Measurements from ENCODE around the gene CLEC18A.
"Not testable (repeated sequence)": the region's sequence is repeated elsewhere in the genome, so short reads cannot be mapped to it uniquely, and the experiment has no call there.

The CLEC18A gene

DNA sequence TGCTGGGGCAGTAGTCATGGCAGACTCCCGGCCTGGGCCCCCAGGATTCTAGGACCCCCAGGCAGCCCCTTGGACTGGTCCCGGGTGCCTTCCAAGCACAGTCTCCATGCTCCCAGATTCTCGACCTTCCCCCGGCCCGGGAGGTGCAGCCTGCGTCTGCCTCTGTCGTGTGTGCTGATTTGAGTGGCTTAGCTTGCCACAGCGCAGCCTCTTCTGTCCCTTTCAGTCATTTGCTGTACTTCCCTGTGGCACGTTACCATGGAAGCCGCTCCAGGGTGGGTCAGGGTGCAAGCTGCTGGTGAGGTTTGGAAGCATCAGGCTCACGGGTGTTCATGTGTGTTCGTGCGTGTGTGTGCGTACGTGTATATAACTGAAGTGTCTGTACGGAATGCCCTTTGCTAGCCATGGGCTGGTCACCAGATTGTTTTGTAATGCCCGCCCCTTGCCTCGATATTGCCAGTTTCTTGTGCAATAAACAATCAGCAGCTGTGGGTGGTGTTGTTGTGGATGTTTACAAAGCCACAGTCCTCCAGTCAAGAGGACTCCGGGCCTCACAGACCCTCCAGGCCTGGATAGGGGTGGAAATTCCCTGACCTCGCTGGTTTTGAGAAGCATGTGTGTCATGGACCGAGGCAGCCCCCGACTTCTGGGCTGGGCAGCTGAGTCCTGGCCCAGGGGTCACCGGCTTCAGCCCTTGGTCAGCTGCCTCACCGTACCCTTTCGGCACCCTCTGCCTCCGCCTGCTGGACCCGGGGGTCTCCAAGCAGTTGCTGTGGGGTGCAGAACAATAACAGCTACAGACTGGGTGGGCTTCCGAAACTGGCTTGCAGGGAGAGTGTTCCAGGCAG is 9.7 kb upstream of the CLEC18A start:
- no peak for DNase-seq (ENCODE audit: low read depth, low spot score)
- TF ChIP-seq, protein P1, sequence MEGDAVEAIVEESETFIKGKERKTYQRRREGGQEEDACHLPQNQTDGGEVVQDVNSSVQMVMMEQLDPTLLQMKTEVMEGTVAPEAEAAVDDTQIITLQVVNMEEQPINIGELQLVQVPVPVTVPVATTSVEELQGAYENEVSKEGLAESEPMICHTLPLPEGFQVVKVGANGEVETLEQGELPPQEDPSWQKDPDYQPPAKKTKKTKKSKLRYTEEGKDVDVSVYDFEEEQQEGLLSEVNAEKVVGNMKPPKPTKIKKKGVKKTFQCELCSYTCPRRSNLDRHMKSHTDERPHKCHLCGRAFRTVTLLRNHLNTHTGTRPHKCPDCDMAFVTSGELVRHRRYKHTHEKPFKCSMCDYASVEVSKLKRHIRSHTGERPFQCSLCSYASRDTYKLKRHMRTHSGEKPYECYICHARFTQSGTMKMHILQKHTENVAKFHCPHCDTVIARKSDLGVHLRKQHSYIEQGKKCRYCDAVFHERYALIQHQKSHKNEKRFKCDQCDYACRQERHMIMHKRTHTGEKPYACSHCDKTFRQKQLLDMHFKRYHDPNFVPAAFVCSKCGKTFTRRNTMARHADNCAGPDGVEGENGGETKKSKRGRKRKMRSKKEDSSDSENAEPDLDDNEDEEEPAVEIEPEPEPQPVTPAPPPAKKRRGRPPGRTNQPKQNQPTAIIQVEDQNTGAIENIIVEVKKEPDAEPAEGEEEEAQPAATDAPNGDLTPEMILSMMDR (IDR thresholded peaks at IDR 0.05; ENCODE audit: insufficient read depth, low read length, missing control alignments): no peak
- CTCF ChIA-PET: interaction anchor here (1.0 to 23.1 kb wide), 3 partner anchors 13 to 179 kb away, joined by 3 to 598 read pairs (median 72); partner anchors contain the start of gene WWP2
- POLR2A ChIA-PET: no interaction called here
- H3K4me3 ChIP-seq (ENCODE audit: low read depth, low read length): no peak overlapping the region

DNA sequence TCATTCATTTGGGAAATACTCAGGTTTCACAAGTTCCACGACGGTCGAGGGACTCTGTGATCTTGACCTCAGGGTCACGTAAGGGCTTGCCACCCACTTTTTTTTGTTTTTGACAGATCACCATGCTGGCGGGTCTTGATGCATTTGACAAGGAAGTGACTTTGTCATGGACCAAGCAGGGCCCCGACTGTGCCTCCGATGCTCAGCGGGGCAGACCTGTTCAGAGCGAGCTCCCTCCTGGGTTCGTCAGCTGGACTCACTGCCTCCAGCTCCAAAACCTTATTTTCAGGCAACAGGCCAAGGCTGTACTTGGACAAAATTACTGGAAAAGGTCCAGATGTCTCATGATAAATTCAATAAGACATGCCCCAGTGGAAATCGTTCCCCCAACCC is 9.0 kb upstream of the CLEC18A start:
- ChIA-PET CTCF (interaction anchor here (1.0 to 23.1 kb wide), 3 partner anchors 14 to 179 kb away, joined by 3 to 598 read pairs (median 72); partner anchors contain the start of gene WWP2), POLR2A (no interaction called here)
- TF ChIP-seq, protein P1 (IDR thresholded peaks at IDR 0.05; ENCODE audit: insufficient read depth, low read length, missing control alignments): no peak
- DNase-seq (ENCODE audit: low read depth, low spot score): no peak
- H3K4me3 ChIP-seq (ENCODE audit: low read depth, low read length): no peak overlapping the region

DNA sequence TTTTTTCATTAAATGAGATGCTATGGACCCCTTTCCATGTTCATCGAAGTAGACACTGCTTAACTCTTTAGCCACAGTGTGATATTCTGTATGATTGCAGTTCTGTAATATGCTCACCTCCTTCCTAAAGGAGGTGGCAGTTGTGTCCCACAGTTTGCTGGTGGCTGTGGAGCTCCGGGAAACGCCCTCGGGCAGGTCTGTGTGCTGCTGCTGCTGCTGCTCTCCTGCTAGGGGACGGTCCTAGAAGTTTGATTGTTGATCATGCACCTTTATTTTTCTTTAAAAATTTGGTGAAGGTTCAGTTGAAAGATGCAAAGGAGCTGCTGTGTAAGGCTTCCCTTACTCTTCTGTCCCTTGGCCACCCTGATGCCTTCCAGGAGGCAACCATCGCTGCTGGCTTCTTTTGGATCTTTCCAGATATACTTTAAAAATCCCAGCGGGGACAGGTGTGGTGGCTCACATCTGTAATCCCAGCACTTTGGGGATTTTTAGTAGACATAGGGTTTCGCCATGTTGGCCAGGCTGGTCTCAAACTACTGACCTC is 8.4 kb upstream of the CLEC18A start:
- DNase-seq (ENCODE audit: low read depth, low spot score): no peak
- CTCF ChIA-PET: interaction anchor here (0.7 to 23.1 kb wide), 3 partner anchors 15 to 146 kb away, joined by 3 to 598 read pairs (median 72); no protein-coding TSS in a partner anchor
- POLR2A ChIA-PET: no interaction called here
- H3K4me3 ChIP-seq (ENCODE audit: low read depth, low read length): no peak overlapping the region
- TF ChIP-seq, protein P1 (IDR thresholded peaks at IDR 0.05; ENCODE audit: insufficient read depth, low read length, missing control alignments): no peak

DNA sequence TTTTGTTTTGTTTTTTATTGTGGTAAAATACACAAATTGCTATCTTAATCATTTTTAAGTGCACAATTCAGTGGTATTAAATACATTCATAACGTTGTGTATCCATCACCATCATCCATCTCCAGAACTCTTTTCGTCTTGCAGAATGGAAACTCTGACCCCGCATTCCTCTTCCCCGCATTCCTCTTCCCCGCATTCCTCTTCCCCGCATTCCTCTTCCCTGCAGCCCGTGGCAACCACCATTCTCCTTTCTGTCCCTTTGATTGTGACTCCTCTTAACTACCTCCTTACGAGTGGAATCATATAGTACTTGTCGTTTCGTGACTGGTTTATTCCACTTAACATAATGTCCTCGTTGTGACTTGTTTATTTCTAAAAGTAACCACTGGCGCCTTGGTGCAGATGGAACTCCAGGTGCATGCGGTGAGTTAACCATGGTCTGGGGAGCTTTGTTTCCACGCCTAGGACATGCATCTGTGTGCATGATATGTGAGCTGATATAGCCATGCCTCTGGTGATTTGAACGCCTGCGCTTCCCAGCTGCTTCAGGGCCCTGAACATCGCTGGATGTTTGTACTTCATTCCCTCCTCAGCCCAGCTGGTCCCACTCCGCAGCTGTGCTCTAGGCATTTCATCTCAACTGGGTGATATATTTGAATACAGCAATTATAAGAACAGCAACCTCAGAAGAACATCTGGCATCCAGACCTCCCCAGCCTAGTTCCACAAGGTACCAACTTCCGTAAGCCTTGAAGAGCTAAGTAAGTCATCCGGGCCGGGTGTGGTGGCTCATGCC is 7.7 kb upstream of the CLEC18A start:
- DNase-seq (ENCODE audit: low read depth, low spot score); H3K4me3 ChIP-seq (ENCODE audit: low read depth, low read length); POLR2A ChIA-PET: not testable (repeated sequence)
- CTCF ChIA-PET: interaction anchor here (0.6 to 23.1 kb wide), 4 partner anchors 15 to 147 kb away, joined by 3 to 598 read pairs (median 38); no protein-coding TSS in a partner anchor

DNA sequence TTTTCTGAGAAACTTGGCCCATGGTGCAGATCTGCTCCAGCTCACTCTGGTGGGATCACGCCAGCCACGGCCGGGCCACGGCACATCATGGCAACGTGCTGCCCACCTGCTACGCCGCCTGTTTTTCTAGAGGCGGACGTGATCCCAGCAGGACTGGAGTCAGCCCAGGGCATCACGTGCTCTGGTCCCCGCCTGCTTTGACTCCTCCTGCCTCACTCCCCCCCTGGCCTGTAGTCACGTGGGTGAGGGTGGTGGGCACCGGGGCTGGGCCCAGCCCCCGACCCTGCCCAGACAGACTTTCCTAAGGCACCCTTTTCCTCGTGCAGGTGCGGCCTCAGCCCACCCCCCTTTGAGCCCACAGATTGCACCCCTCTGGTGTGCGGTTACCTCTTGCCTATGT is 723 bp upstream of the CLEC18A start:
- DNase-seq (ENCODE audit: low read depth, low spot score); CTCF ChIA-PET; POLR2A ChIA-PET; H3K4me3 ChIP-seq (ENCODE audit: low read depth, low read length): not testable (repeated sequence)

DNA sequence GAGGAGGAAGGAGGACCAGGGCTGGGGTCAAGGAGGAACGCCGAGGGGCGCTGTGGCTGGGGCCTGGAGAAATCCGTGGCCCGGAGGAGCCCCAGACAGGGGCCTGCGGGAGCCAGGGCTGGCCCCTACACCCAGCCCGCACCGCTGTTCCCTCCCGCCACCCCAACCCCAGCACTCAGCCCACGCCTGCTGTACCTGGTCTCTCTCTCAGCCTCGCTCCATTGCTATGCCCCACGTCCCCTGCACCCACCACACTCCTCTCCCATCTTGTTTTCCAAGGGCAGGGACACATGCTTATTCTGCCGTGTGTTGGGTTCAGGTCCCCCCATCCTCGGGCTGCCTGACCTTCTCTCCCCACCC is 518 bp downstream of the CLEC18A start:
- CTCF ChIA-PET: not testable (repeated sequence)

DNA sequence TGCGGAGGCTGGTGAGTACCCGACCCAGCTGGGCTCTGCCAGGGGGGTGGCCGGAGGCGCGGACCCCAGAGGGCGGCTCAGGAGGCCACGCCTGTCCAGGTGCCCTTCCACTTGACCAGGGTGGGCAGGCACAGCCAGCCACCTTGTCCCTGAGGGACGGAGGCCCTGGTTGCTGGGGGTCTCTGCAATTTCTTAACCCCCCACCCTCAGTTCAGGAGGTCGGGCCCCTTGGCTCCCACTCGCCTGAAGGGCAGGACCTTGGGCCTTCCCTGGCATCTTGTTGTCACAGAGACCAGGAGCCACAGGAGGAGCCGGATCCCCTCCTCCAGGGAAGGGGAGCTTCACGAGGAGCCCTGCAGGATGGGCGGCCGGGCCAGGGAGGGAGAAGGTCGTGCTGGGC is 982 bp downstream of the CLEC18A start:
- DNase-seq (ENCODE audit: low read depth, low spot score); CTCF ChIA-PET; POLR2A ChIA-PET; H3K4me3 ChIP-seq (ENCODE audit: low read depth, low read length): not testable (repeated sequence)

More for the DNA sequence above, 518 bp downstream of the CLEC18A start:
- H3K4me3 ChIP-seq (ENCODE audit: low read depth, low read length); POLR2A ChIA-PET; DNase-seq (ENCODE audit: low read depth, low spot score): not testable (repeated sequence)

DNA sequence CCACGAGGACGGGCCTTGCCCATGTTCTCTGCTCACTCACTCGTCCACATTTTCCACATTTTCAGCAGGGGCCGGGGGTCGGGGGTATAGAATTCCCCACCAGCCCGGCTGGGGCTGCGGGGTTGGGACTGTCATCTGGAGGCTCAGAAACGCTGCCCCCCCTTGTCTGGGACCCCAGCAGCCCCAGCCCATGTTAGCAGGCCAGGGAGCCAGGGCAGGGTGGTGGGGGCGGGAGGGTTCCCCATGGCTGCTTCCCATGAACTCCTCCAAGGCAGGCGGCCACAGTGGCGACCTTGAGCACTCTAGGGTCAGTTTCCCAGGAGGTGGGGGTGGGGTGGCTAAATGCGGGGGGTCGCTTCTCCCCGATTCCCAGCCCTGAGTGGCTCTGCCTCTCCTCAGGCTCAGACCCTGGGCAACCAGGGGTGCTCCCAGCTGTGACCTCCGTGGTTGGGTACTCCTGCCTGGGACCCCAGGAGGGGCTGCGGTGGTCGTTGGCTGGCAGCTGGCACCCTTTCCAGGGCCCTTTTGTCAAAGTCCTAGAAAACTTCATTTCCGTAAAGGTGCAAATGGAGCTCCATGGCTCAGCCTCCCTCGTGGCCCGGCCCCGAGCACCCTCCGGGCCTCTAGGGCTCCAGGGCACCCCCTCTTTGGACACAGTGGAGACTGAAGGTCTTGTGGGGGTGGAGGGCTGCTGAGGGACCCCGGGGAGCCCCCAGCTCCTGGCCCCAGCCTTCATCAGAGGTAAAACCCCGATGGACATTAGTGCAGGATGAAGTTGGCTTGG is 1.6 kb downstream of the CLEC18A start:
- DNase-seq (ENCODE audit: low read depth, low spot score); H3K4me3 ChIP-seq (ENCODE audit: low read depth, low read length); CTCF ChIA-PET; POLR2A ChIA-PET: not testable (repeated sequence)

DNA sequence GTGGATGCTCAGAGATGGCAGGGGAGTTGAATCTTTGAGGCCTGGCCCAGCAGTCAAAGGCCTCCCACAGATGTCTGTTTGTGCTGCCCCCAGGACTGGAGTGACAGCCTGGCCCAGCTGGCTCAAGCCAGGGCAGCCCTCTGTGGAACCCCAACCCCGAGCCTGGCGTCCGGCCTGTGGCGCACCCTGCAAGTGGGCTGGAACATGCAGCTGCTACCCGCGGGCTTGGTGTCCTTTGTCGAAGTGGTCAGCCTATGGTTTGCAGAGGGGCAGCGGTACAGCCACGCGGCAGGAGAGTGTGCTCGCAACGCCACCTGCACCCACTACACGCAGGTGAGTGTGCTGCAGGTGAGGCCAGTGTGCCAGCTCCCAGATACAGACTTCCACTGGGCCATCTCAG is 3.1 kb downstream of the CLEC18A start:
- CTCF ChIA-PET; POLR2A ChIA-PET; DNase-seq (ENCODE audit: low read depth, low spot score); H3K4me3 ChIP-seq (ENCODE audit: low read depth, low read length): not testable (repeated sequence)

DNA sequence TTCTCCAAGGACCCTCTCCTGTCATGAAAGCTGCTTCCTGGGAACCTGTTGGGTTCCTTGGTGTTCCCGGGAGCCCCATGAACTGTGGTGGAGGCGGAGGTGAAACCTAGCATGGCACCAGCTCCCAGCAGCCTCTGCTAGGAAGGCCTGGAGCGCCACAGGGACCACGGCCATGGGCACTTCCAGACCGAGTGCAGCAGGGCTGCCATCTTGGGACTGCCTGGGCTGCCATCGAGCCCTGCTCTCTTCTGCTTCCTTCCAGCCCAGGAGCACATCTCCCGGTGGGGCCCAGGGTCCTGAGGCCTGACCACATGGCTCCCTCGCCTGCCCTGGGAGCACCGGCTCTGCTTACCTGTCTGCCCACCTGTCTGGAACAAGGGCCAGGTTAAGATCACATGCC is 12.2 kb downstream of the CLEC18A start:
- POLR2A ChIA-PET; CTCF ChIA-PET; H3K4me3 ChIP-seq (ENCODE audit: low read depth, low read length); DNase-seq (ENCODE audit: low read depth, low spot score): not testable (repeated sequence)

DNA sequence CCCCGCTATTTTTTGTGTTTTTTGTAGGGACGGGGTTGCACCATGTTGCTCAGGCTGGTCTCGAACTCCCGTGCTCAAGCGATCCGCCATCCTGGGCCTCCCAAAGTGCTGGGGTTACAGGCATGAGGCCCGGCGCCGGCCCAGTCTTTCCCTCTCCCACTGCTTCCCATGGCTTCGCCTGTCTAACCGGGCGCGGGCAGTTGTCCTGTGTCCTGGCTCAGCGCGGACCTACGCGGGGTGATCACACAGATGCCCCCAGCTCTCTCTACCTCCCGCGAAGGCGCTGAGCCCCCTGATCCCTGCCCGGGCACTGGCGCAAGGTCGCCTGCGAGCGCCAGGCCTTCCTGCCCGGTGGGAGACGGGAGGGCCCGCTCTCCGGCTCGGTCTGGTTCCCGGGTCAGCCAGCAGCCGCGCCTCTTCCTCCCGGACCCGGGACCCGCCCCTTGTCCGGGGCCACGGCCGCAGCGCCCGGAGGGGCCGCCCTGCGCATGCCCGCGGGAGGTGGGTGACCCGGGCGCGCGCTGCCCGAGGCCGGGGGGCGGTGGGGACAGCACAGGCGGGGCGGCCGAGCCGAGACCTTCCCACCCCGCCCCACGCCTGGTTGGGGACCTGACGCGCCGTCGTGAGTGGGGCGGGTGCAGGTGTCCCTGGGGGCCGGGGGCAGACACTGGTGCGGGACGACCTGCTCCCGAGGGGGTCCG is 14.0 kb downstream of the CLEC18A start:
- DNase-seq (ENCODE audit: low read depth, low spot score); CTCF ChIA-PET; POLR2A ChIA-PET: not testable (repeated sequence)
- peak overlapping the region; percentile 37 for H3K4me3 ChIP-seq (ENCODE audit: low read depth, low read length)

DNA sequence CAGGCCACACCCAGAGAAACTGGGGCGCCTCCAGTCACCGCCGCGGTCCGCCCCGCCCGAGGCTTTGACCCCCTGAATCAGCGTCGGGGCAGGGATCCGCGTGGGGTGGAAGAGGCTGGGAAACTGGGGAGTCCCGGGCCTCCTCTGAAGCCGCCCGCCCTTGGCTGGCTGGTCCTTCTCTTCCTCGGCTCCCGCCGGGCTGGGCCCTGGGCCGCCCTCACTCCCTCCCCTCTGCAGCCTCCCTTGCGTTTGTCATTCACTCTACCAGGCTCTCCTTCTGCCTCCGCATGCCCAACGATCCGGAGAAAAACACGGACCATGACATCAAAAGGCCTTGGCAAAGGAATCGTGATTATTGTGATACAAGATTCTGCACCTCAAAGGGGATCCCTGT is 14.5 kb downstream of the CLEC18A start:
- CTCF ChIA-PET; DNase-seq (ENCODE audit: low read depth, low spot score); H3K4me3 ChIP-seq (ENCODE audit: low read depth, low read length); POLR2A ChIA-PET: not testable (repeated sequence)
